ENCODE measurements around the gene ITCH. TPM values are rescaled to one million over a fixed set of nuclear protein-coding genes. Genes with fewer than 3 reads are reported as not detected.
"Not testable (repeated sequence)": the region's sequence is repeated elsewhere in the genome, so short reads cannot be mapped to it uniquely, and the experiment has no call there.

ITCH gene
- total RNA-seq (2012; rRNA removed), result 44.6 and 50.0 TPM in 2 replicates

GRCh38 chr20:34363062-34363464 is at the start of gene ITCH:
ITCH (plus strand) TSS chr20:34363273; CDS start chr20:34393812, 30,539 bp downstream.
- Histone ChIP-seq H3K9ac (ENCODE audit: low read depth, low read length) (peak within 1 kb of the TSS; percentile 93), H3K27me3 (ENCODE audit: control insufficient read depth, insufficient read depth, low read length) (no peaks in the 10 kb centered on the region), H3K4me2 (ENCODE audit: low read length) (peak within 1 kb of the TSS; percentile 83), H3K4me3 (ENCODE audit: low read length) (peak within 1 kb of the TSS; percentile 82), H3K36me3 (ENCODE audit: insufficient read depth, low read length) (peaks cover 8% of the 10 kb centered on the region), H3K4me1 (ENCODE audit: control insufficient read depth, insufficient read depth, low read length) (peaks cover 21% of the 10 kb centered on the region), H3K9me3 (replicated peaks; ENCODE audit: low read length) (no peaks in the 10 kb centered on the region)

GRCh38 chr20:34315236-34315635 is 47.8 kb upstream of the ITCH start:
- Histone ChIP-seq H3K9ac (ENCODE audit: low read depth, low read length) (no peak overlapping the region), H3K9me3 (replicated peaks; ENCODE audit: low read length) (no peaks in the 10 kb centered on the region), H3K4me3 (ENCODE audit: low read length) (no peak overlapping the region), H3K36me3 (ENCODE audit: insufficient read depth, low read length) (no peaks in the 10 kb centered on the region), H3K27me3 (ENCODE audit: control insufficient read depth, insufficient read depth, low read length) (peaks cover 3% of the 10 kb centered on the region), H3K4me2 (ENCODE audit: low read length) (no peak overlapping the region), H3K4me1 (ENCODE audit: control insufficient read depth, insufficient read depth, low read length) (peaks cover 31% of the 10 kb centered on the region)

- peak overlapping the region; percentile 39 for H3K4me2 ChIP-seq (ENCODE audit: low read length)
- H3K27me3 ChIP-seq (ENCODE audit: control insufficient read depth, insufficient read depth, low read length), result peaks cover 5% of the 10 kb centered on the region
- H3K9me3 ChIP-seq (replicated peaks; ENCODE audit: low read length), result no peaks in the 10 kb centered on the region
- H3K36me3 ChIP-seq (ENCODE audit: insufficient read depth, low read length), result no peaks in the 10 kb centered on the region
- H3K9ac ChIP-seq (ENCODE audit: low read depth, low read length), result no peak overlapping the region
- peaks cover 31% of the 10 kb centered on the region for H3K4me1 ChIP-seq (ENCODE audit: control insufficient read depth, insufficient read depth, low read length)
- peak overlapping the region; percentile 24 for H3K4me3 ChIP-seq (ENCODE audit: low read length)
These were observed 46.8 kb upstream of the ITCH start for GRCh38 chr20:34316196-34316814.

- Histone ChIP-seq H3K27me3 (ENCODE audit: control insufficient read depth, insufficient read depth, low read length) (peaks cover 6% of the 10 kb centered on the region), H3K4me2 (ENCODE audit: low read length) (no peak overlapping the region), H3K4me3 (ENCODE audit: low read length) (no peak overlapping the region), H3K36me3 (ENCODE audit: insufficient read depth, low read length) (no peaks in the 10 kb centered on the region), H3K9me3 (replicated peaks; ENCODE audit: low read length) (no peaks in the 10 kb centered on the region), H3K4me1 (ENCODE audit: control insufficient read depth, insufficient read depth, low read length) (peaks cover 19% of the 10 kb centered on the region), H3K9ac (ENCODE audit: low read depth, low read length) (no peak overlapping the region)
These were observed 44.2 kb upstream of the ITCH start for GRCh38 chr20:34318609-34319443.

- Histone ChIP-seq H3K9ac (ENCODE audit: low read depth, low read length) (no peak overlapping the region), H3K9me3 (replicated peaks; ENCODE audit: low read length) (no peaks in the 10 kb centered on the region), H3K36me3 (ENCODE audit: insufficient read depth, low read length) (no peaks in the 10 kb centered on the region), H3K4me3 (ENCODE audit: low read length) (no peak overlapping the region), H3K27me3 (ENCODE audit: control insufficient read depth, insufficient read depth, low read length) (peaks cover 6% of the 10 kb centered on the region), H3K4me2 (ENCODE audit: low read length) (no peak overlapping the region), H3K4me1 (ENCODE audit: control insufficient read depth, insufficient read depth, low read length) (peaks cover 9% of the 10 kb centered on the region)
These were observed 42.2 kb upstream of the ITCH start for GRCh38 chr20:34320861-34321260.

GRCh38 chr20:34322267-34323105 is 40.6 kb upstream of the ITCH start:
- H3K9ac ChIP-seq (ENCODE audit: low read depth, low read length), result no peak overlapping the region
- peaks cover 6% of the 10 kb centered on the region for H3K27me3 ChIP-seq (ENCODE audit: control insufficient read depth, insufficient read depth, low read length)
- no peaks in the 10 kb centered on the region for H3K4me1 ChIP-seq (ENCODE audit: control insufficient read depth, insufficient read depth, low read length)
- no peaks in the 10 kb centered on the region for H3K9me3 ChIP-seq (replicated peaks; ENCODE audit: low read length)
- no peak overlapping the region for H3K4me3 ChIP-seq (ENCODE audit: low read length)
- no peak overlapping the region for H3K4me2 ChIP-seq (ENCODE audit: low read length)
- no peaks in the 10 kb centered on the region for H3K36me3 ChIP-seq (ENCODE audit: insufficient read depth, low read length)

GRCh38 chr20:34324541-34324940 is 38.5 kb upstream of the ITCH start:
- H3K4me3 ChIP-seq (ENCODE audit: low read length), result no peak overlapping the region
- H3K36me3 ChIP-seq (ENCODE audit: insufficient read depth, low read length), result no peaks in the 10 kb centered on the region
- H3K4me1 ChIP-seq (ENCODE audit: control insufficient read depth, insufficient read depth, low read length), result no peaks in the 10 kb centered on the region
- H3K27me3 ChIP-seq (ENCODE audit: control insufficient read depth, insufficient read depth, low read length), result peaks cover 6% of the 10 kb centered on the region
- no peak overlapping the region for H3K9ac ChIP-seq (ENCODE audit: low read depth, low read length)
- no peaks in the 10 kb centered on the region for H3K9me3 ChIP-seq (replicated peaks; ENCODE audit: low read length)
- no peak overlapping the region for H3K4me2 ChIP-seq (ENCODE audit: low read length)

- not testable (repeated sequence) for H3K4me2 ChIP-seq (ENCODE audit: low read length); H3K4me3 ChIP-seq (ENCODE audit: low read length); H3K36me3 ChIP-seq (ENCODE audit: insufficient read depth, low read length); H3K9ac ChIP-seq (ENCODE audit: low read depth, low read length); H3K9me3 ChIP-seq (replicated peaks; ENCODE audit: low read length); H3K4me1 ChIP-seq (ENCODE audit: control insufficient read depth, insufficient read depth, low read length); H3K27me3 ChIP-seq (ENCODE audit: control insufficient read depth, insufficient read depth, low read length)
These were observed 34.9 kb upstream of the ITCH start for GRCh38 chr20:34328207-34328606.

- Histone ChIP-seq H3K9me3 (replicated peaks; ENCODE audit: low read length) (no peaks in the 10 kb centered on the region), H3K4me1 (ENCODE audit: control insufficient read depth, insufficient read depth, low read length) (no peaks in the 10 kb centered on the region), H3K36me3 (ENCODE audit: insufficient read depth, low read length) (no peaks in the 10 kb centered on the region), H3K9ac (ENCODE audit: low read depth, low read length) (no peak overlapping the region), H3K27me3 (ENCODE audit: control insufficient read depth, insufficient read depth, low read length) (no peaks in the 10 kb centered on the region), H3K4me3 (ENCODE audit: low read length) (no peak overlapping the region), H3K4me2 (ENCODE audit: low read length) (no peak overlapping the region)
These were observed 34.0 kb upstream of the ITCH start for GRCh38 chr20:34328928-34329677.

- H3K27me3 ChIP-seq (ENCODE audit: control insufficient read depth, insufficient read depth, low read length); H3K4me1 ChIP-seq (ENCODE audit: control insufficient read depth, insufficient read depth, low read length); H3K36me3 ChIP-seq (ENCODE audit: insufficient read depth, low read length); H3K4me2 ChIP-seq (ENCODE audit: low read length); H3K4me3 ChIP-seq (ENCODE audit: low read length); H3K9me3 ChIP-seq (replicated peaks; ENCODE audit: low read length); H3K9ac ChIP-seq (ENCODE audit: low read depth, low read length): not testable (repeated sequence)
These were observed 32.1 kb upstream of the ITCH start for GRCh38 chr20:34330861-34331544.
